MM.1S (cell line): ENCODE measurements around the gene CACNG4.

Experiments
- DNase-seq: peaks from one replicate; pipeline ENCODE4 v3.0.0-alpha.2; 2015
- H2AFZ ChIP-seq: fragments of 300-600 bp; sonication (generic); 2 replicates; pipeline ENCODE4 v1.6.0; 2016; ENCODE audit warnings: antibody characterized with exemption, low read length
- H3F3A ChIP-seq: fragments of 300-600 bp; sonication (generic); 2 replicates; pipeline ENCODE4 v1.6.1; 2016; ENCODE audit warnings: mild to moderate bottlenecking, antibody characterized with exemption, low read length, moderate library complexity, mixed read lengths; ENCODE audit not compliant: insufficient read depth
- H3K27ac ChIP-seq: fragments of 300-600 bp; sonication (generic); 2 replicates; pipeline ENCODE4 v1.5.1; 2016; ENCODE audit warnings: mild to moderate bottlenecking, low read length
- H3K27me3 ChIP-seq: fragments of 300-600 bp; sonication (generic); replicated peaks from 2 replicates; pipeline ENCODE4 v1.6.0; 2016; ENCODE audit warnings: low read length; ENCODE audit not compliant: insufficient read depth
- H3K36me3 ChIP-seq: fragments of 300-600 bp; sonication (generic); replicated peaks from 2 replicates; pipeline ENCODE4 v1.6.1; 2016; ENCODE audit warnings: mild to moderate bottlenecking, low read length, mixed read lengths; ENCODE audit not compliant: insufficient read depth
- H3K4me1 ChIP-seq: fragments of 300-600 bp; sonication (generic); 2 replicates; pipeline ENCODE4 v1.6.1; 2016; ENCODE audit warnings: low read length, mixed read lengths
- H3K4me2 ChIP-seq: fragments of 300-600 bp; sonication (generic); 2 replicates; pipeline ENCODE4 v1.6.0; 2016; ENCODE audit warnings: low read depth, low read length
- H3K4me3 ChIP-seq: fragments of 300-600 bp; sonication (generic); 2 replicates; pipeline ENCODE4 v1.5.1; 2016; ENCODE audit warnings: low read length, mixed read lengths
- H3K79me2 ChIP-seq: fragments of 300-600 bp; sonication (generic); 2 replicates; pipeline ENCODE4 v1.6.1; 2016; ENCODE audit warnings: mixed run types, low read length, mixed read lengths
- H3K9ac ChIP-seq: fragments of 300-600 bp; sonication (generic); 2 replicates; pipeline ENCODE4 v1.6.1; 2016; ENCODE audit warnings: low read length, mixed read lengths
- H3K9me2 ChIP-seq: fragments of 300-600 bp; sonication (generic); replicated peaks from 2 replicates; pipeline ENCODE4 v1.6.1; 2016; ENCODE audit warnings: mild to moderate bottlenecking, low read length, mixed read lengths; ENCODE audit not compliant: insufficient read depth
- H3K9me3 ChIP-seq: fragments of 300-600 bp; sonication (generic); replicated peaks from 2 replicates; pipeline ENCODE4 v1.6.1; 2016; ENCODE audit warnings: mild to moderate bottlenecking, low read length, mixed read lengths; ENCODE audit not compliant: insufficient read depth
- H4K20me1 ChIP-seq: fragments of 300-600 bp; sonication (generic); 2 replicates; pipeline ENCODE4 v1.6.1; 2016; ENCODE audit warnings: mild to moderate bottlenecking, low read length, moderate library complexity, mixed read lengths; ENCODE audit not compliant: insufficient read depth
- CTCF ChIP-seq: fragments of 300-600 bp; sonication (generic); IDR thresholded peaks from 2 replicates; pipeline ENCODE4 v1.5.1; 2016; ENCODE audit warnings: antibody characterized with exemption, low read length, mixed read lengths
- EZH2 ChIP-seq: fragments of 300-600 bp; sonication (generic); optimal IDR thresholded peaks from 2 replicates; pipeline ENCODE3; 2017; ENCODE audit warnings: low read depth, mild to moderate bottlenecking, antibody characterized with exemption, low read length, mixed read lengths
- EZH2phosphoT487 ChIP-seq: fragments of 300-600 bp; sonication (generic); IDR thresholded peaks from 2 replicates; pipeline ENCODE4 v1.6.1; 2018; ENCODE audit warnings: antibody characterized with exemption, low read length

The CACNG4 gene

GRCh38 chr17:66963909-66964771 lies at the start of gene CACNG4:
TSS of gene CACNG4 (plus strand) at chr17:66964707. CDS start at chr17:66964912, 205 bp downstream.
- Histone ChIP-seq H3K9ac (no peak within 1 kb of the TSS), H4K20me1 (no peaks in the 10 kb centered on the region), H3K27ac (no peak within 1 kb of the TSS), H3K79me2 (no peaks in the 10 kb centered on the region), H2AFZ (no peak within 1 kb of the TSS), H3F3A (no peaks in the 10 kb centered on the region), H3K4me2 (peak within 1 kb of the TSS; percentile 86; the same call in 1 of the 2 replicates), H3K9me3 (no peaks in the 10 kb centered on the region), H3K4me3 (peak within 1 kb of the TSS; percentile 61; the same call in 1 of the 2 replicates), H3K4me1 (no peaks in the 10 kb centered on the region), H3K36me3 (no peaks in the 10 kb centered on the region), H3K9me2 (no peaks in the 10 kb centered on the region), H3K27me3 (peaks cover 53% of the 10 kb centered on the region)
- no peak for DNase-seq
- TF ChIP-seq EZH2phosphoT487 (no peak), CTCF (no peak), EZH2 (no peak)

GRCh38 chr17:66915204-66915611 lies 49.3 kb upstream of the CACNG4 start:
- H3K9me2 ChIP-seq: no peaks in the 10 kb centered on the region
- no peak for TF ChIP-seq CTCF
- no peak for TF ChIP-seq EZH2
- TF ChIP-seq EZH2phosphoT487: no peak
- H4K20me1 ChIP-seq: no peaks in the 10 kb centered on the region
- H3K4me1 ChIP-seq: no peaks in the 10 kb centered on the region
- no peak overlapping the region for H3K27ac ChIP-seq
- H3K9me3 ChIP-seq: no peaks in the 10 kb centered on the region
- no peak overlapping the region for H3K9ac ChIP-seq
- no peaks in the 10 kb centered on the region for H3F3A ChIP-seq
- H3K27me3 ChIP-seq: no peaks in the 10 kb centered on the region
- H3K79me2 ChIP-seq: no peaks in the 10 kb centered on the region
- H2AFZ ChIP-seq: no peak overlapping the region
- H3K4me2 ChIP-seq: no peak overlapping the region
- H3K36me3 ChIP-seq: no peaks in the 10 kb centered on the region
- H3K4me3 ChIP-seq: no peak overlapping the region
- DNase-seq: no peak

GRCh38 chr17:66915792-66916191 lies 48.7 kb upstream of the CACNG4 start:
- H3K36me3 ChIP-seq: no peaks in the 10 kb centered on the region
- no peak for TF ChIP-seq CTCF
- TF ChIP-seq EZH2phosphoT487: no peak
- no peak for TF ChIP-seq EZH2

More at GRCh38 chr17:66915792-66916191, 48.7 kb upstream of the CACNG4 start:
- no peak overlapping the region for H3K27ac ChIP-seq
- H3K27me3 ChIP-seq: no peaks in the 10 kb centered on the region
- no peak overlapping the region for H3K4me2 ChIP-seq
- H2AFZ ChIP-seq: no peak overlapping the region
- no peaks in the 10 kb centered on the region for H4K20me1 ChIP-seq
- no peaks in the 10 kb centered on the region for H3K9me2 ChIP-seq
- no peaks in the 10 kb centered on the region for H3K4me1 ChIP-seq
- H3K9ac ChIP-seq: no peak overlapping the region
- no peaks in the 10 kb centered on the region for H3K9me3 ChIP-seq
- no peak for DNase-seq
- no peaks in the 10 kb centered on the region for H3F3A ChIP-seq
- H3K4me3 ChIP-seq: no peak overlapping the region
- H3K79me2 ChIP-seq: no peaks in the 10 kb centered on the region
